DND-41 (cell line): ENCODE measurements around the gene NRXN2.
A peak's percentile ranks its signal among the peaks of the same experiment; 100 is the strongest.

Experiments
- ATAC-seq: fragments of 200-7000 bp; cut with Tn5 transposase; 3 replicates; pipeline ENCODE4 v1.9.1; 2021; ENCODE audit warnings: low read depth; ENCODE audit not compliant: insufficient read depth
- DNase-seq: peaks from one replicate; pipeline ENCODE4 v3.0.0-alpha.2; 2020
- H2AFZ ChIP-seq: 2 replicates; pipeline ENCODE4 v1.6.0; 2012; ENCODE audit warnings: low read depth, low read length
- H3K27ac ChIP-seq: 2 replicates; pipeline ENCODE4 v1.5.1; 2012; ENCODE audit warnings: low read length, inconsistent platforms
- H3K27me3 ChIP-seq: fragments of 200-600 bp; sonication (generic); 2 replicates; pipeline ENCODE4 v1.6.0; 2012; ENCODE audit warnings: low read length, mild to moderate bottlenecking, inconsistent platforms; ENCODE audit not compliant: insufficient read depth, poor library complexity
- H3K36me3 ChIP-seq: 2 replicates; pipeline ENCODE4 v1.5.1; 2012; ENCODE audit warnings: low read length, inconsistent platforms; ENCODE audit not compliant: insufficient read depth
- H3K4me1 ChIP-seq: 2 replicates; pipeline ENCODE4 v1.5.1; 2012; ENCODE audit warnings: mild to moderate bottlenecking, low read length; ENCODE audit not compliant: insufficient read depth
- H3K4me2 ChIP-seq: 2 replicates; pipeline ENCODE4 v1.6.0; 2012; ENCODE audit warnings: mild to moderate bottlenecking, moderate library complexity, low read length, inconsistent platforms; ENCODE audit not compliant: insufficient read depth
- H3K4me3 ChIP-seq, 2 experiments: fragments of 200-600 bp in 1 of 2; shearing (Covaris generic) in 1 of 2; 2 replicates each; pipeline ENCODE4 v1.5.1; 2012 to 2016; ENCODE audit warnings: inconsistent platforms in 2 of 2, low read length in 2 of 2, mild to moderate bottlenecking in 2 of 2, low read depth in 1 of 2, moderate library complexity in 1 of 2
- H3K79me2 ChIP-seq: 2 replicates; pipeline ENCODE4 v1.6.0; 2012; ENCODE audit warnings: low read length, inconsistent platforms; ENCODE audit not compliant: insufficient read depth
- H3K9ac ChIP-seq: 2 replicates; pipeline ENCODE4 v1.6.0; 2012; ENCODE audit warnings: low read depth, mild to moderate bottlenecking, inconsistent platforms, low read length, moderate library complexity
- H3K9me3 ChIP-seq: 2 replicates; pipeline ENCODE4 v1.5.1; 2012; ENCODE audit warnings: low read length, moderate library complexity, mild to moderate bottlenecking, inconsistent platforms; ENCODE audit not compliant: insufficient read depth, severe bottlenecking
- H4K20me1 ChIP-seq: 2 replicates; pipeline ENCODE4 v1.6.0; 2012; ENCODE audit warnings: low read length; ENCODE audit not compliant: insufficient read depth
- CTCF ChIP-seq: IDR thresholded peaks from 2 replicates; pipeline ENCODE4 v1.5.1; 2012; ENCODE audit warnings: borderline replicate concordance, low read length, moderate library complexity, mild to moderate bottlenecking; ENCODE audit not compliant: poor library complexity, severe bottlenecking; ENCODE audit errors: extremely low read depth
- EZH2 ChIP-seq: IDR thresholded peaks from 3 replicates; pipeline ENCODE4 v1.6.1; 2012; ENCODE audit warnings: borderline replicate concordance, low read depth, mild to moderate bottlenecking, moderate library complexity, low read length, inconsistent platforms; ENCODE audit not compliant: severe bottlenecking

Gene NRXN2

GRCh38 chr11:64760759-64761420 is 37.9 kb upstream of the NRXN2 start:
- Histone ChIP-seq H3K9ac (no peak overlapping the region), H3K27me3 (no peaks in the 10 kb centered on the region), H4K20me1 (peaks cover 47% of the 10 kb centered on the region), H2AFZ (no peak overlapping the region), H3K4me3 (no peak overlapping the region), H3K79me2 (peaks cover 18% of the 10 kb centered on the region), H3K27ac (peak overlapping the region; percentile 12; the same call in 1 of the 2 replicates), H3K4me2 (no peak overlapping the region), H3K4me1 (peaks cover 23% of the 10 kb centered on the region), H3K9me3 (no peaks in the 10 kb centered on the region), H3K36me3 (peaks cover 38% of the 10 kb centered on the region)
- ATAC-seq, result peak; percentile 4; the same call in 1 of the 3 replicates
- no peak for TF ChIP-seq EZH2
- no peak for TF ChIP-seq CTCF
- DNase-seq, result no peak

- Histone ChIP-seq H3K4me3 (no peak within 1 kb of the TSS), H3K36me3 (peaks cover 30% of the 10 kb centered on the region), H3K4me1 (peaks cover 18% of the 10 kb centered on the region), H3K79me2 (peaks cover 13% of the 10 kb centered on the region), H2AFZ (no peak within 1 kb of the TSS), H3K9ac (no peak within 1 kb of the TSS), H3K27me3 (no peaks in the 10 kb centered on the region), H4K20me1 (peaks cover 39% of the 10 kb centered on the region), H3K4me2 (no peak within 1 kb of the TSS), H3K27ac (peak within 1 kb of the TSS; percentile 25), H3K9me3 (no peaks in the 10 kb centered on the region)
- TF ChIP-seq EZH2, result no peak
- TF ChIP-seq CTCF, result no peak
- peak; percentile 22; the same call in 2 of the 3 replicates for ATAC-seq
- no peak for DNase-seq
These were observed 37.0 kb upstream of the NRXN2 start, which contains the start of gene PYGM for GRCh38 chr11:64759722-64760719. Gene PYGM (minus strand): TSS chr11:64759974. CDS start chr11:64759898, 76 bp downstream.

- Histone ChIP-seq H3K4me2 (no peak overlapping the region), H4K20me1 (peaks cover 31% of the 10 kb centered on the region), H3K4me1 (peaks cover 10% of the 10 kb centered on the region), H3K4me3 (no peak overlapping the region), H3K9ac (no peak overlapping the region), H2AFZ (no peak overlapping the region), H3K27me3 (no peaks in the 10 kb centered on the region), H3K36me3 (peaks cover 22% of the 10 kb centered on the region), H3K27ac (no peak overlapping the region), H3K9me3 (no peaks in the 10 kb centered on the region), H3K79me2 (peaks cover 8% of the 10 kb centered on the region; the same call in 1 of the 2 replicates)
- TF ChIP-seq CTCF (no peak), EZH2 (no peak)
- ATAC-seq (no peak), DNase-seq (no peak)
These were observed 36.2 kb upstream of the NRXN2 start for GRCh38 chr11:64759131-64759721.
